ENCODE measurements around the gene FAM98A.

DNA sequence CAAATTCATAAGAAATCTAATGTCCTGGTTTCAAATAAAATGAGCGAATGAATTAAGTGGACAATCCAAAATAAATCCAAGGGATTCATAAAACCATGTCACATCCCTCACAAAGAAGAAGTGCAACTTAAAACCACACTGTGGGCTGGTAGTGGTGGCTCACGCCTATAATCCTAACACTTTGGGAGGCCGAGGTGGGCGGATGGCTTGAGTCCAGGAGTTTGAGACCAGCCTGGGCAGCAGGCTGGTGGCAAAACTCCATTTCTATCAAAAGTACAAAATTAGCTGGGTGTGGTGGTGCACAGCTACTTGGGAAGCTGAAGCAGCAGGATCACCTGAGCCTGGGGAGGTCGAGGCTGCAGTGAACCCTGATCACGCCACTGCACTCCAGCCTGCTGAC lies 25.4 kb downstream of the FAM98A start:
- no peak for TF ChIP-seq CTCF (IDR thresholded peaks at IDR 0.05; ENCODE audit: poor library complexity, severe bottlenecking)
- no peak for TF ChIP-seq EP300 (conservative IDR thresholded peaks at IDR 0.05; ENCODE audit: poor library complexity, severe bottlenecking)
- no peak for TF ChIP-seq TAF1 (IDR thresholded peaks at IDR 0.05; ENCODE audit: low read depth)
- TF ChIP-seq EZH2 (IDR thresholded peaks at IDR 0.05; ENCODE audit: borderline replicate concordance, insufficient read depth, low read length, poor library complexity, severe bottlenecking) = no peak
- TF ChIP-seq RAD21 (conservative IDR thresholded peaks at IDR 0.05) = no peak
- TF ChIP-seq SMC3 (conservative IDR thresholded peaks at IDR 0.05; ENCODE audit: poor library complexity) = no peak
- no peak for TF ChIP-seq POLR2AphosphoS5 (IDR thresholded peaks at IDR 0.05)
- TF ChIP-seq, protein P1, sequence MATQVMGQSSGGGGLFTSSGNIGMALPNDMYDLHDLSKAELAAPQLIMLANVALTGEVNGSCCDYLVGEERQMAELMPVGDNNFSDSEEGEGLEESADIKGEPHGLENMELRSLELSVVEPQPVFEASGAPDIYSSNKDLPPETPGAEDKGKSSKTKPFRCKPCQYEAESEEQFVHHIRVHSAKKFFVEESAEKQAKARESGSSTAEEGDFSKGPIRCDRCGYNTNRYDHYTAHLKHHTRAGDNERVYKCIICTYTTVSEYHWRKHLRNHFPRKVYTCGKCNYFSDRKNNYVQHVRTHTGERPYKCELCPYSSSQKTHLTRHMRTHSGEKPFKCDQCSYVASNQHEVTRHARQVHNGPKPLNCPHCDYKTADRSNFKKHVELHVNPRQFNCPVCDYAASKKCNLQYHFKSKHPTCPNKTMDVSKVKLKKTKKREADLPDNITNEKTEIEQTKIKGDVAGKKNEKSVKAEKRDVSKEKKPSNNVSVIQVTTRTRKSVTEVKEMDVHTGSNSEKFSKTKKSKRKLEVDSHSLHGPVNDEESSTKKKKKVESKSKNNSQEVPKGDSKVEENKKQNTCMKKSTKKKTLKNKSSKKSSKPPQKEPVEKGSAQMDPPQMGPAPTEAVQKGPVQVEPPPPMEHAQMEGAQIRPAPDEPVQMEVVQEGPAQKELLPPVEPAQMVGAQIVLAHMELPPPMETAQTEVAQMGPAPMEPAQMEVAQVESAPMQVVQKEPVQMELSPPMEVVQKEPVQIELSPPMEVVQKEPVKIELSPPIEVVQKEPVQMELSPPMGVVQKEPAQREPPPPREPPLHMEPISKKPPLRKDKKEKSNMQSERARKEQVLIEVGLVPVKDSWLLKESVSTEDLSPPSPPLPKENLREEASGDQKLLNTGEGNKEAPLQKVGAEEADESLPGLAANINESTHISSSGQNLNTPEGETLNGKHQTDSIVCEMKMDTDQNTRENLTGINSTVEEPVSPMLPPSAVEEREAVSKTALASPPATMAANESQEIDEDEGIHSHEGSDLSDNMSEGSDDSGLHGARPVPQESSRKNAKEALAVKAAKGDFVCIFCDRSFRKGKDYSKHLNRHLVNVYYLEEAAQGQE (IDR thresholded peaks at IDR 0.05; ENCODE audit: borderline replicate concordance) = no peak
- no peak for TF ChIP-seq MXI1 (conservative IDR thresholded peaks at IDR 0.05; ENCODE audit: poor library complexity, severe bottlenecking)
